Stomach (tissue), 4 donors: ENCODE results near the gene FARSB.

Experiments used
- CTCF ChIP-seq, 7 experiments: fragments of 450-650 bp in 4 of 7; fragments of 200-600 bp in 3 of 7; sonication (generic) in 3 of 7; IDR thresholded peaks; one replicate each; pipeline ENCODE4 v1.5.1; 2016 to 2019; ENCODE audit warnings: antibody characterized with exemption in 7 of 7, control low read depth in 2 of 7, mild to moderate bottlenecking in 1 of 7
- POLR2AphosphoS5 ChIP-seq, 3 donors: sonication (generic); formaldehyde crosslinking; IDR thresholded peaks; one replicate each; pipeline ENCODE4 v1.6.1; 2016; ENCODE audit warnings: antibody characterized with exemption in 3 of 3

DNA sequence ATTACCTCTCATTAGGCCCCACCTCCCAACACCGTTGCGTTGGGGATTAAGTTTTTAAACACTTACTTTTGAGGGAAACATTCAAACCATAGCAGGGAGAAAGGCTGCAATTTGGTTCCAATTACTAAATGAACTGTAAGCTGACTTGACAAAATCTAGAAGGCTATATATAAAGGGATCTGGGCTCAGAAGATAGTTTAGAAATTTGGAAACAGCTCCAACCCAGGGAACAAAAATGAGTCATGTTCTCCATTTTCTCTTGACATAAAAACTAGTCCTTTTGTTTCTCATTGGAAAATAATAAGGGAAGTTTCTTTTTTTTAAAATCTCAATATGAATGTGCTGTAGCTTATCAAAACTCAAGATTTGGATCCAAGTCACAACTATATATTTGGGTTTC lies 33.0 kb upstream of the FARSB start:
- TF ChIP-seq CTCF (IDR thresholded peaks at IDR 0.05) (no peak), POLR2AphosphoS5 (IDR thresholded peaks at IDR 0.05) (no peak)
